Erythroblast (primary cell): ENCODE results near the gene IL3.

ENCODE experiments used
- GATA1 ChIP-seq: IDR thresholded peaks from 2 replicates; pipeline ENCODE4 v1.6.1; 2011; ENCODE audit warnings: low read depth, mild to moderate bottlenecking, control low read depth, low read length, moderate library complexity
- POLR2A ChIP-seq: IDR thresholded peaks from 2 replicates; pipeline ENCODE4 v1.6.1; 2011; ENCODE audit warnings: mild to moderate bottlenecking, low read length

DNA sequence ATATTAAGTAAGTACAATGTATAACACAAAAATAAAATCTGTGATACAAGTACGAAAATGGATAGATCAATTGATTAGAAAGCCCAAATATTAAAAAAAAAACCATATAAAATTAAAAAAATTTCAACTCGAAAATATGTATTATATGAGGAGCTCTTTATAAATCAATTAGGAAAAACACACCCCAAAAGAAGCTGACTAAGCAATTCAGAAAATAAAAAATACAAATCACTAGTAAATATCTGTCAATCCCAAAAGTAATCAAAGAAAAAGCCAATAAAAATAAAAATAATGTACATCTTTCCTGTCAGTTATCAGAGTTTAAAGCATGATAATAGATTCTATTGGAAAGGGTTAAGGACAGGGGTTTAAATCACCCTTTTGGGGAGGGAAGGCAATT is 38.8 kb upstream of the IL3 start:
- no peak for TF ChIP-seq POLR2A
- TF ChIP-seq GATA1, result no peak
